ENCODE measurements around the gene ZNF638.

ZNF638 gene

DNA sequence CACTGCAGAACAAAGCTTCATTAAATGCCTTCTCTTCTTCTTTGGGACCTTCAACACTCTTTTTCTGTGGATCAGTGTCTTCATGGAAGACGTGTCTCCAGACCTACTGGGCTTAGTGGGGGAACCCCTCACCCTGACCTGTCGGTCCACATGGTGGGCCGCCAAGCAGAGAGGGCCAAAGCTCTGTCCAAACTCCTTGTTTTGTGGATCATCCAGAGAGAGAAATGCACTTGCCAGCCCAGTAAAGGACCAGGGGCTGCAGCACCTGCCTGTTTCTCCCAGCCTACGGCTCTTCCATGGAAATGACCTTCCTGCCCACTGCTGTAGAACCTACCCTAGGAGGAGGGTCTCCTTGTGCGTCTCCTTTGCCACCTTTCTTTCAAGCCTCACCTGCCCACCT is 147.7 kb downstream of the ZNF638 start:
- no peak for TF ChIP-seq CTCF (IDR thresholded peaks at IDR 0.05; ENCODE audit: control extremely low read depth, extremely low read depth, low read depth, missing control alignments)
- ChIA-PET POLR2A (no interaction called here), CTCF (no interaction called here)
- DNase-seq (ENCODE audit: extremely low spot score), result no peak

DNA sequence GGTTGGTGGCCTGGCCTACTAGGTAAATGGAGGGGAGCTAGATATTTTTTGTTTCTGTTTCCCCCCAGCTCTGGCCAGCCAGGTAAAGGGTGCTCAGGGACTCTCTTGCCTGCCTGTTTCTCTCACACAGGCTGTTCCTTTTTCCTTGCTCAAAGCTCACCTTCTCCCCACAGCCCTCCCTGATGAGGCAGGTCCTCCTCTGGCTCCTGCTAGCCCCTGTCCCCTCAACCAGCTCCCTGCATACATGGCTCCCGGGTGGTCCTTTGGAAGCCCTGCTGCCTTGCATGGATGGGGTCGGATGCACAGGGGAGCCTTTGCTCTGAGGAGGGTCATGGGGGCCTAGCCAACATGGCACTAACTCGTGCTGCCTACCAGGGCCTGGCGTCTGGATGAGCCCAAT is 149.5 kb downstream of the ZNF638 start:
- CTCF ChIA-PET, result interaction anchor here (0.9 to 1.4 kb wide), 3 partner anchors 13 to 182 kb away, joined by 3 to 5 read pairs (median 4); no protein-coding TSS in a partner anchor
- no peak for DNase-seq (ENCODE audit: extremely low spot score)
- POLR2A ChIA-PET, result no interaction called here
- TF ChIP-seq CTCF (IDR thresholded peaks at IDR 0.05; ENCODE audit: control extremely low read depth, extremely low read depth, low read depth, missing control alignments), result no peak

GRCh38 chr2:71482055-71482454 is 150.5 kb downstream of the ZNF638 start:
- POLR2A ChIA-PET, result no interaction called here
- no peak for DNase-seq (ENCODE audit: extremely low spot score)
- TF ChIP-seq CTCF (IDR thresholded peaks at IDR 0.05; ENCODE audit: control extremely low read depth, extremely low read depth, low read depth, missing control alignments), result no peak
- CTCF ChIA-PET, result interaction anchor here (1.4 kb wide), 1 partner anchor 183 kb away, joined by 5 read pairs; no protein-coding TSS in a partner anchor

GRCh38 chr2:71483246-71483645 is 151.7 kb downstream of the ZNF638 start:
- ChIA-PET POLR2A (no interaction called here), CTCF (no interaction called here)
- DNase-seq (ENCODE audit: extremely low spot score), result no peak
- TF ChIP-seq CTCF (IDR thresholded peaks at IDR 0.05; ENCODE audit: control extremely low read depth, extremely low read depth, low read depth, missing control alignments), result no peak

- ChIA-PET CTCF (no interaction called here), POLR2A (no interaction called here)
- DNase-seq (ENCODE audit: extremely low spot score), result no peak
- TF ChIP-seq CTCF (IDR thresholded peaks at IDR 0.05; ENCODE audit: control extremely low read depth, extremely low read depth, low read depth, missing control alignments), result no peak
Measured at GRCh38 chr2:71484354-71484753, 152.8 kb downstream of the ZNF638 start.
